Liver (tissue), 9 donors: ENCODE data around the gene ONECUT1. TPM values are rescaled to one million over a fixed set of nuclear protein-coding genes. Genes with fewer than 3 reads are reported as not detected.

Source experiments
- DNase-seq: peaks from one replicate; pipeline ENCODE4 v3.0.0-alpha.2; 2017; ENCODE audit warnings: low spot score
- H3K27ac ChIP-seq, 2 donors: one replicate each; pipeline ENCODE4 v1.7.0; 2013; ENCODE audit warnings: inconsistent platforms in 2 of 2, low read length in 2 of 2, control low read depth in 1 of 2, low read depth in 1 of 2, mild to moderate bottlenecking in 1 of 2
- H3K27me3 ChIP-seq, 4 donors: one replicate each; pipeline versions ENCODE4 v1.6.1 to v1.7.0; 2013; ENCODE audit warnings: low read length in 3 of 4, inconsistent platforms in 1 of 4, mild to moderate bottlenecking in 1 of 4, moderate library complexity in 1 of 4; ENCODE audit not compliant: control insufficient read depth in 4 of 4, insufficient read depth in 4 of 4
- H3K36me3 ChIP-seq, 4 donors: one replicate each; pipeline versions ENCODE4 v1.6.1 to v1.7.0; 2013; ENCODE audit warnings: low read length in 3 of 4, mild to moderate bottlenecking in 3 of 4, low read depth in 1 of 4, moderate library complexity in 1 of 4; ENCODE audit not compliant: control insufficient read depth in 4 of 4, insufficient read depth in 3 of 4
- H3K4me1 ChIP-seq, 4 donors: one replicate each; pipeline versions ENCODE4 v1.6.1 to v1.7.0; 2013; ENCODE audit warnings: low read length in 3 of 4, mild to moderate bottlenecking in 3 of 4, moderate library complexity in 1 of 4; ENCODE audit not compliant: control insufficient read depth in 4 of 4, insufficient read depth in 4 of 4
- H3K4me3 ChIP-seq, 3 donors: one replicate each; pipeline versions ENCODE4 v1.6.1 to v1.7.0; 2013; ENCODE audit warnings: low read length in 3 of 3, control low read depth in 1 of 3, low read depth in 1 of 3, mild to moderate bottlenecking in 1 of 3
- H3K9ac ChIP-seq, 2 donors: one replicate each; pipeline ENCODE4 v1.7.0; 2013; ENCODE audit warnings: low read length in 2 of 2, mild to moderate bottlenecking in 2 of 2, moderate library complexity in 2 of 2, control low read depth in 1 of 2, low read depth in 1 of 2
- H3K9me3 ChIP-seq, 4 donors: one replicate each; pipeline versions ENCODE4 v1.6.1 to v1.7.0; 2013; ENCODE audit warnings: low read length in 3 of 4; ENCODE audit not compliant: control insufficient read depth in 4 of 4
- ATF3 ChIP-seq: IDR thresholded peaks from 2 replicates; pipeline ENCODE4 v1.6.1; 2016; ENCODE audit warnings: antibody characterized with exemption
- CTCF ChIP-seq: fragments of 150-350 bp; IDR thresholded peaks from 2 replicates; pipeline ENCODE4 v1.5.1; 2017; ENCODE audit warnings: improper control_type of control experiment, low read depth, low read length; ENCODE audit not compliant: missing input control
- EGR1 ChIP-seq, 2 donors: IDR thresholded peaks; 2 replicates each; pipeline ENCODE4 v1.6.1; 2016 to 2018; ENCODE audit warnings: antibody characterized with exemption in 2 of 2, low read depth in 2 of 2
- FOXA1 ChIP-seq: IDR thresholded peaks from 2 replicates; pipeline ENCODE4 v1.6.1; 2016; ENCODE audit warnings: antibody characterized with exemption
- FOXA2 ChIP-seq: IDR thresholded peaks from 2 replicates; pipeline ENCODE4 v1.6.1; 2016; ENCODE audit warnings: antibody characterized with exemption
- GABPA ChIP-seq, 2 donors: IDR thresholded peaks in 1 of 2; conservative IDR thresholded peaks in 1 of 2; 2 replicates each; pipeline ENCODE4 v1.6.1; 2016; ENCODE audit warnings: antibody characterized with exemption in 2 of 2, mild to moderate bottlenecking in 1 of 2, moderate library complexity in 1 of 2
- HNF4A ChIP-seq, 2 donors: conservative IDR thresholded peaks; 2 replicates each; pipeline ENCODE4 v1.6.1; 2016; ENCODE audit warnings: antibody characterized with exemption in 2 of 2, mild to moderate bottlenecking in 2 of 2
- HNF4G ChIP-seq: IDR thresholded peaks from 2 replicates; pipeline ENCODE4 v1.6.1; 2016; ENCODE audit warnings: antibody characterized with exemption
- JUND ChIP-seq, 2 donors: IDR thresholded peaks; 2 replicates each; pipeline ENCODE4 v1.6.1; 2016; ENCODE audit warnings: antibody characterized with exemption in 2 of 2
- MAX ChIP-seq: IDR thresholded peaks from 2 replicates; pipeline ENCODE4 v1.6.1; 2016; ENCODE audit warnings: antibody characterized with exemption
- NR2F2 ChIP-seq: IDR thresholded peaks from 2 replicates; pipeline ENCODE4 v1.6.1; 2016; ENCODE audit warnings: antibody characterized with exemption
- RAD21 ChIP-seq, 2 donors: IDR thresholded peaks; 2 replicates each; pipeline ENCODE4 v1.6.1; 2016; ENCODE audit warnings: antibody characterized with exemption in 2 of 2, mild to moderate bottlenecking in 2 of 2
- REST ChIP-seq: IDR thresholded peaks from 2 replicates; pipeline ENCODE4 v1.6.1; 2016; ENCODE audit warnings: antibody characterized with exemption, mild to moderate bottlenecking
- RXRA ChIP-seq, 2 donors: IDR thresholded peaks; 2 replicates each; pipeline ENCODE4 v1.6.1; 2017 to 2018; ENCODE audit warnings: antibody characterized with exemption in 2 of 2, mild to moderate bottlenecking in 1 of 2
- SP1 ChIP-seq: IDR thresholded peaks from 2 replicates; pipeline ENCODE4 v1.6.1; 2018; ENCODE audit warnings: antibody characterized with exemption, mild to moderate bottlenecking
- TAF1 ChIP-seq: conservative IDR thresholded peaks from 2 replicates; pipeline ENCODE4 v1.6.1; 2016; ENCODE audit warnings: antibody characterized with exemption, mild to moderate bottlenecking
- YY1 ChIP-seq: IDR thresholded peaks from 2 replicates; pipeline ENCODE4 v1.6.1; 2016; ENCODE audit warnings: antibody characterized with exemption, mild to moderate bottlenecking
- ZBTB33 ChIP-seq: IDR thresholded peaks from 2 replicates; pipeline ENCODE4 v1.6.1; 2016; ENCODE audit warnings: antibody characterized with exemption
- WGBS: extraction: QIAGEN DNeasy Blood & Tissue Kit; methylation state at CpG from one replicate; pipeline ENCODE4 v1.1.7; 2013; 5-methylcytosine and 5-hydroxymethylcytosine counted together
- polyA plus RNA-seq, 2 donors: library from polyadenylated mRNA; stranded (reverse) in 1 of 2; unstranded in 1 of 2; fragments of 200-250 nt in 1 of 2; fragments of >200 nt in 1 of 2; fragmentation: Nextera tagmentation in 1 of 2; extraction: Ambion mirVana in 1 of 2; gene quantifications; one replicate each; pipeline versions ENCODE4 v1.2.1 to v1.2.3, GENCODE V29; 2013 to 2015
- total RNA-seq, 2 donors: library from RNA; depleted of rRNA; stranded (reverse); fragments of >200 nt; gene quantifications; one replicate each; pipeline ENCODE4 v1.2.3, GENCODE V29; 2014
- donor health status: healthy.
- donor health status: healthy.
- donor health status: healthy.
- donor health status: healthy.
- donor health status: healthy.

Gene ONECUT1
- total and polyA plus RNA-seq, 4 donors = 7.7 to 51.0 (median 14.8) TPM

GRCh38 chr15:52745326-52746161 is 44.6 kb downstream of the ONECUT1 start:
- H3K36me3 ChIP-seq = no peaks in the 10 kb centered on the region
- H3K9ac ChIP-seq = no peak overlapping the region
- H3K9me3 ChIP-seq = no peaks in the 10 kb centered on the region
- no peaks in the 10 kb centered on the region for H3K27me3 ChIP-seq
- WGBS = 84% methylated on average over 12 of the region's 12 CpGs
- no peak overlapping the region for H3K4me3 ChIP-seq
- H3K27ac ChIP-seq = no peak overlapping the region
- TF ChIP-seq MAX (no peak), JUND (IDR thresholded peaks at IDR 0.05) (no peak), TAF1 (no peak), CTCF (no peak), ATF3 (no peak), GABPA (IDR thresholded peaks at IDR 0.05 in 1 of 2, conservative IDR thresholded peaks at IDR 0.05 in 1 of 2) (no peak), RXRA (IDR thresholded peaks at IDR 0.05) (no peak), YY1 (no peak), NR2F2 (no peak), RAD21 (IDR thresholded peaks at IDR 0.05) (no peak), SP1 (no peak), HNF4A (conservative IDR thresholded peaks at IDR 0.05) (no peak)
- H3K4me1 ChIP-seq = no peaks in the 10 kb centered on the region
- DNase-seq = no peak

GRCh38 chr15:52738311-52738710 is 51.8 kb downstream of the ONECUT1 start:
- Histone ChIP-seq H3K27me3 (no peaks in the 10 kb centered on the region), H3K9me3 (no peaks in the 10 kb centered on the region), H3K9ac (no peak overlapping the region), H3K4me1 (peaks cover 5 to 16% (median 9%) of the 10 kb centered on the region in 4 donors), H3K27ac (no peak overlapping the region), H3K36me3 (no peaks in the 10 kb centered on the region), H3K4me3 (no peak overlapping the region)
- TF ChIP-seq EGR1 (IDR thresholded peaks at IDR 0.05; ENCODE audit: low read depth in 2 of 2) = no peak
- TF ChIP-seq CTCF = no peak
- TF ChIP-seq SP1 = no peak
- no peak for TF ChIP-seq FOXA1
- TF ChIP-seq HNF4G = no peak
- TF ChIP-seq REST = no peak
- no peak for TF ChIP-seq MAX
- no peak for TF ChIP-seq FOXA2
- no peak for TF ChIP-seq ZBTB33
- no peak for TF ChIP-seq ATF3
- no peak for TF ChIP-seq NR2F2
- no peak for TF ChIP-seq GABPA (IDR thresholded peaks at IDR 0.05 in 1 of 2, conservative IDR thresholded peaks at IDR 0.05 in 1 of 2)
- TF ChIP-seq RXRA (IDR thresholded peaks at IDR 0.05) = no peak
- TF ChIP-seq HNF4A (conservative IDR thresholded peaks at IDR 0.05) = no peak
- no peak for TF ChIP-seq JUND (IDR thresholded peaks at IDR 0.05)
- no peak for TF ChIP-seq TAF1
- TF ChIP-seq YY1 = no peak
- no peak for TF ChIP-seq RAD21 (IDR thresholded peaks at IDR 0.05)
- 90% methylated on average over 4 of the region's 4 CpGs for WGBS
- no peak for DNase-seq
